22Rv1 (cell line): ENCODE results near the gene CCNK.

Source experiments
- ZFX ChIP-seq: fragments of 450-650 bp; IDR thresholded peaks from 2 replicates; pipeline ENCODE4 v1.6.1; 2017; ENCODE audit warnings: antibody characterized with exemption, borderline replicate concordance
- TF ChIP-seq, protein P1 (sequence below): fragments of 450-650 bp; IDR thresholded peaks from 2 replicates; pipeline ENCODE4 v1.5.1; 2017; ENCODE audit warnings: mild to moderate bottlenecking

GRCh38 chr14:99432485-99432884 lies 48.7 kb upstream of the CCNK start:
- TF ChIP-seq, protein P1, sequence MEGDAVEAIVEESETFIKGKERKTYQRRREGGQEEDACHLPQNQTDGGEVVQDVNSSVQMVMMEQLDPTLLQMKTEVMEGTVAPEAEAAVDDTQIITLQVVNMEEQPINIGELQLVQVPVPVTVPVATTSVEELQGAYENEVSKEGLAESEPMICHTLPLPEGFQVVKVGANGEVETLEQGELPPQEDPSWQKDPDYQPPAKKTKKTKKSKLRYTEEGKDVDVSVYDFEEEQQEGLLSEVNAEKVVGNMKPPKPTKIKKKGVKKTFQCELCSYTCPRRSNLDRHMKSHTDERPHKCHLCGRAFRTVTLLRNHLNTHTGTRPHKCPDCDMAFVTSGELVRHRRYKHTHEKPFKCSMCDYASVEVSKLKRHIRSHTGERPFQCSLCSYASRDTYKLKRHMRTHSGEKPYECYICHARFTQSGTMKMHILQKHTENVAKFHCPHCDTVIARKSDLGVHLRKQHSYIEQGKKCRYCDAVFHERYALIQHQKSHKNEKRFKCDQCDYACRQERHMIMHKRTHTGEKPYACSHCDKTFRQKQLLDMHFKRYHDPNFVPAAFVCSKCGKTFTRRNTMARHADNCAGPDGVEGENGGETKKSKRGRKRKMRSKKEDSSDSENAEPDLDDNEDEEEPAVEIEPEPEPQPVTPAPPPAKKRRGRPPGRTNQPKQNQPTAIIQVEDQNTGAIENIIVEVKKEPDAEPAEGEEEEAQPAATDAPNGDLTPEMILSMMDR, result no peak
- TF ChIP-seq ZFX, result no peak
